GM18867 (cell line): ENCODE results near the gene CSN1S1.
"Not testable (repeated sequence)": the region's sequence is repeated elsewhere in the genome, so short reads cannot be mapped to it uniquely, and the experiment has no call there.

Experiments used
- ATAC-seq: cut with Tn5 transposase; IDR thresholded peaks from one replicate; pipeline ENCODE4 v1.9.1; 2021; ENCODE audit warnings: mild to moderate bottlenecking, moderate library complexity; ENCODE audit not compliant: unreplicated experiment

Gene CSN1S1

GRCh38 chr4:69930768-69931167 lies at the start of gene CSN1S1:
Gene CSN1S1 (plus strand): TSS chr4:69931068. CDS start chr4:69932556, 1,488 bp downstream.
- ATAC-seq = no peak

GRCh38 chr4:69881173-69881773 lies 49.6 kb upstream of the CSN1S1 start:
- peak; percentile 90 for ATAC-seq

- ATAC-seq = no peak
Observed at GRCh38 chr4:69882150-69882549, 48.7 kb upstream of the CSN1S1 start.

GRCh38 chr4:69888336-69888735 lies 42.5 kb upstream of the CSN1S1 start:
- ATAC-seq = no peak

- ATAC-seq = no peak
Observed at GRCh38 chr4:69894186-69894585, 36.7 kb upstream of the CSN1S1 start.

- ATAC-seq = no peak
Observed at GRCh38 chr4:69894721-69895120, 36.1 kb upstream of the CSN1S1 start.

GRCh38 chr4:69896530-69897116 lies 34.2 kb upstream of the CSN1S1 start:
- ATAC-seq = no peak

GRCh38 chr4:69907151-69907550 lies 23.7 kb upstream of the CSN1S1 start:
- ATAC-seq = no peak

GRCh38 chr4:69909195-69909594 lies 21.7 kb upstream of the CSN1S1 start:
- no peak for ATAC-seq

GRCh38 chr4:69910016-69910782 lies 20.7 kb upstream of the CSN1S1 start:
- peak; percentile 66 for ATAC-seq

GRCh38 chr4:69920874-69921273 lies 10.0 kb upstream of the CSN1S1 start:
- ATAC-seq = no peak

GRCh38 chr4:69923782-69924410 lies 7.0 kb upstream of the CSN1S1 start:
- not testable (repeated sequence) for ATAC-seq

GRCh38 chr4:69934150-69934549 lies 3.3 kb downstream of the CSN1S1 start:
- no peak for ATAC-seq

- no peak for ATAC-seq
Observed at GRCh38 chr4:69936566-69936965, 5.7 kb downstream of the CSN1S1 start.

- ATAC-seq = no peak
Observed at GRCh38 chr4:69951602-69952001, 20.7 kb downstream of the CSN1S1 start.

GRCh38 chr4:69957209-69957608 lies 26.3 kb downstream of the CSN1S1 start:
- ATAC-seq = no peak

- no peak for ATAC-seq
Observed at GRCh38 chr4:69965628-69966027, 34.8 kb downstream of the CSN1S1 start, which contains the start of gene CSN2. Gene CSN2 (minus strand): TSS chr4:69965728. CDS start chr4:69960995, 4,733 bp downstream.

- ATAC-seq = no peak
Observed at GRCh38 chr4:69970071-69970470, 39.2 kb downstream of the CSN1S1 start.

GRCh38 chr4:69974631-69975030 lies 43.8 kb downstream of the CSN1S1 start:
- no peak for ATAC-seq

GRCh38 chr4:69977582-69977981 lies 46.7 kb downstream of the CSN1S1 start:
- no peak for ATAC-seq

- ATAC-seq = peak; percentile 72
Observed at GRCh38 chr4:69984030-69984443, 53.2 kb downstream of the CSN1S1 start.
